Adrenal gland (tissue), 12 donors: Measurements from ENCODE around the gene ABCC2. TPM values are rescaled to one million over a fixed set of nuclear protein-coding genes. Genes with fewer than 3 reads are reported as not detected.
"Not testable (repeated sequence)": the region's sequence is repeated elsewhere in the genome, so short reads cannot be mapped to it uniquely, and the experiment has no call there.

Experiments used
- DNase-seq, 7 donors: peaks; one replicate each; pipeline ENCODE4 v3.0.0-alpha.2; 2019 to 2020
- H3K27ac ChIP-seq, 5 donors: fragments of 200-600 bp; sonication (generic) in 4 of 5; 1 replicate in 3 of 5; 2 replicates in 2 of 5; pipeline versions ENCODE4 v1.5.1 to v1.8.0; 2016 to 2020; ENCODE audit warnings: mild to moderate bottlenecking in 1 of 5
- H3K27me3 ChIP-seq: fragments of 200-600 bp; 2 replicates; pipeline ENCODE4 v1.8.0; 2021
- H3K36me3 ChIP-seq, 2 donors: fragments of 200-600 bp; replicated peaks in 1 of 2; 1 replicate in 1 of 2; 2 replicates in 1 of 2; pipeline versions ENCODE4 v1.5.1 to v1.8.0; 2018 to 2022
- H3K4me1 ChIP-seq, 2 donors: fragments of 200-600 bp; replicated peaks in 1 of 2; 1 replicate in 1 of 2; 2 replicates in 1 of 2; pipeline versions ENCODE4 v1.5.1 to v1.8.0; 2018 to 2021
- H3K4me3 ChIP-seq, 4 donors: fragments of 200-600 bp; sonication (generic) in 3 of 4; one replicate each; pipeline ENCODE4 v1.5.1; 2016 to 2018
- H3K9me3 ChIP-seq, 3 donors: fragments of 200-600 bp; sonication (generic) in 1 of 3; replicated peaks in 1 of 3; 1 replicate in 2 of 3; 2 replicates in 1 of 3; pipeline versions ENCODE4 v1.5.1 to v1.8.0; 2016 to 2021
- CTCF ChIP-seq, 6 experiments: fragments of 450-650 bp in 4 of 6; fragments of 200-600 bp in 2 of 6; sonication (generic) in 1 of 6; IDR thresholded peaks; 1 replicate in 5 of 6; 2 replicates in 1 of 6; pipeline versions ENCODE4 v1.5.1 to v1.8.0; 2016 to 2021; ENCODE audit warnings: antibody characterized with exemption in 6 of 6, mild to moderate bottlenecking in 2 of 6, moderate library complexity in 1 of 6
- POLR2A ChIP-seq, 2 donors: fragments of 450-650 bp; IDR thresholded peaks; one replicate each; pipeline ENCODE4 v1.6.1; 2017; ENCODE audit warnings: antibody characterized with exemption in 2 of 2, mild to moderate bottlenecking in 2 of 2, moderate library complexity in 1 of 2
- WGBS, 4 donors: extraction: QIAGEN DNeasy Blood & Tissue Kit in 2 of 4; methylation state at CpG; one replicate each; pipeline versions ENCODE4 v1.1.5 to v1.1.7; 2013 to 2017; 5-methylcytosine and 5-hydroxymethylcytosine counted together
- intact Hi-C, 2 donors: fragments of 100-400 bp; cut with DNase I; formaldehyde crosslinking; loops; one replicate each; pipeline versions ENCODE4 v1.14.1 to v1.15.0; 2022 to 2023
- polyA plus RNA-seq, 3 donors: library from polyadenylated mRNA; stranded (reverse); fragments of 200-250 nt in 2 of 3; fragments of 350-450 nt in 1 of 3; fragmentation: Illumina TruSeq in 1 of 3; extraction: RNeasy Lipid Tissue Mini Kit (QIAGEN cat#74804) in 1 of 3; gene quantifications; one replicate each; pipeline ENCODE4 v1.2.3, GENCODE V29; 2013 to 2014
- total RNA-seq, 9 donors: library from RNA; depleted of rRNA in 4 of 9; stranded (reverse); fragments of >200 nt in 4 of 9; fragments of 120-200 nt in 1 of 9; fragmentation: NEBNext Ultra II Directional in 1 of 9; extraction: Animal tissue kit (Norgen Biotek cat#: 25700) in 1 of 9; gene quantifications; one replicate each; pipeline versions ENCODE4 v1.1.0 to v1.2.4, GENCODE V29; 2013 to 2023
- donor health status: healthy with polysubstance abuse.
- donor health status: Bipolar disorder and iron deficiency.
- donor health status: DM: yes; HTN: yes; CAD: no.
- donor health status: DM: no; HTN: no; CAD: no.
- donor health status: DM: no; HTN: no; CAD: no.
- donor health status: DM: yes; HTN: yes; CAD: no.

Gene ABCC2
- total and polyA plus RNA-seq, 12 donors = 0.55 to 2.1 (median 0.81) TPM

- intact Hi-C loops = no loop called here
- Histone ChIP-seq H3K4me1 (no peaks in the 10 kb centered on the region), H3K36me3 (no peaks in the 10 kb centered on the region), H3K4me3 (no peak overlapping the region), H3K27me3 (no peaks in the 10 kb centered on the region), H3K9me3 (no peaks in the 10 kb centered on the region), H3K27ac (no peak overlapping the region)
- WGBS, 4 donors = 83 to 94% (median 91%) methylated on average over 8 of the region's 8 CpGs
- no peak for DNase-seq
- no peak for TF ChIP-seq CTCF (IDR thresholded peaks at IDR 0.05)
- TF ChIP-seq POLR2A (IDR thresholded peaks at IDR 0.05) = no peak
Measured at GRCh38 chr10:99860466-99860865, 78.0 kb downstream of the ABCC2 start.

GRCh38 chr10:99863535-99864240 is 81.2 kb downstream of the ABCC2 start:
- H3K4me3 ChIP-seq, H3K36me3 ChIP-seq, DNase-seq, H3K27ac ChIP-seq, H3K27me3 ChIP-seq, H3K4me1 ChIP-seq, intact Hi-C loops, H3K9me3 ChIP-seq: not testable (repeated sequence)
- 65 to 74% (median 68%) methylated on average over 9 of the region's 9 CpGs for WGBS, 4 donors

- WGBS, 4 donors = 59 to 97% (median 86%) methylated on average over 3 of the region's 3 CpGs
- intact Hi-C loops, H3K4me3 ChIP-seq, DNase-seq, H3K4me1 ChIP-seq, H3K36me3 ChIP-seq, H3K9me3 ChIP-seq, H3K27me3 ChIP-seq, H3K27ac ChIP-seq: not testable (repeated sequence)
Measured at GRCh38 chr10:99867250-99867649, 84.8 kb downstream of the ABCC2 start.

- 67 to 85% (median 71%) methylated on average over 9 of the region's 9 CpGs for WGBS, 4 donors
- intact Hi-C loops = no loop called here
- Histone ChIP-seq H3K27ac (no peak overlapping the region), H3K4me3 (no peak overlapping the region), H3K4me1 (no peaks in the 10 kb centered on the region), H3K27me3 (no peaks in the 10 kb centered on the region), H3K36me3 (no peaks in the 10 kb centered on the region), H3K9me3 (no peaks in the 10 kb centered on the region)
- TF ChIP-seq CTCF (IDR thresholded peaks at IDR 0.05) = no peak
- TF ChIP-seq POLR2A (IDR thresholded peaks at IDR 0.05) = no peak
- no peak for DNase-seq
Measured at GRCh38 chr10:99869581-99870122, 87.2 kb downstream of the ABCC2 start.

GRCh38 chr10:99870123-99870730 is 87.8 kb downstream of the ABCC2 start:
- no peak overlapping the region for H3K4me3 ChIP-seq
- H3K27me3 ChIP-seq = no peaks in the 10 kb centered on the region
- H3K27ac ChIP-seq = no peak overlapping the region
- 70 to 75% (median 73%) methylated on average over 6 to 8 of the region's 8 CpGs for WGBS, 4 donors
- no peaks in the 10 kb centered on the region for H3K9me3 ChIP-seq
- H3K4me1 ChIP-seq = no peaks in the 10 kb centered on the region
- DNase-seq = no peak
- no peaks in the 10 kb centered on the region for H3K36me3 ChIP-seq
- TF ChIP-seq CTCF (IDR thresholded peaks at IDR 0.05) = no peak
- no peak for TF ChIP-seq POLR2A (IDR thresholded peaks at IDR 0.05)
- intact Hi-C loops = no loop called here
